OCI-LY7 (cell line): Measurements from ENCODE around the gene KBTBD8. TPM values are rescaled to one million over a fixed set of nuclear protein-coding genes. Genes with fewer than 3 reads are reported as not detected.
A peak's percentile ranks its signal among the peaks of the same experiment; 100 is the strongest.

Source experiments
- BruUV-seq: library from RNA; stranded (reverse); fragments of 400-500 nt; replicated peaks from 2 replicates; lab custom pipeline; 2021; lab: Mats Ljungman, UMichigan
- CTCF ChIA-PET: fragments of 300-600 bp; sonication (Branson Sonifier 250); formaldehyde crosslinking; loops from one replicate; lab custom pipeline; 2022; ENCODE audit warnings: antibody characterized with exemption; ENCODE audit not compliant: unreplicated experiment; lab: Charles Lee
- POLR2A ChIA-PET: fragments of 300-600 bp; sonication (Branson Sonifier 250); formaldehyde crosslinking; loops from one replicate; lab custom pipeline; 2022; ENCODE audit warnings: antibody characterized with exemption; lab: Charles Lee
- DNase-seq: peaks from one replicate; pipeline ENCODE4 v3.0.0-alpha.2; 2015; ENCODE audit warnings: low spot score
- H2AFZ ChIP-seq: fragments of 200-600 bp; sonication (generic), shearing (Covaris generic); 2 replicates; pipeline ENCODE4 v1.6.1; 2014; ENCODE audit warnings: mild to moderate bottlenecking, antibody characterized with exemption, low read length, moderate library complexity
- H3K27ac ChIP-seq: fragments of 200-600 bp; sonication (generic); 2 replicates; pipeline ENCODE4 v1.5.1; 2014; ENCODE audit warnings: mixed run types, low read depth, mild to moderate bottlenecking, moderate library complexity, low read length, inconsistent platforms; ENCODE audit not compliant: poor library complexity, severe bottlenecking
- H3K36me3 ChIP-seq: fragments of 200-600 bp; sonication (generic); 2 replicates; pipeline ENCODE4 v1.6.1; 2014; ENCODE audit warnings: mild to moderate bottlenecking, antibody characterized with exemption, low read length, moderate library complexity, mixed read lengths; ENCODE audit not compliant: insufficient read depth
- H3K4me1 ChIP-seq: fragments of 200-600 bp; sonication (generic); 2 replicates; pipeline ENCODE4 v1.5.1; 2014; ENCODE audit warnings: mild to moderate bottlenecking, low read length; ENCODE audit not compliant: insufficient read depth, poor library complexity, severe bottlenecking
- H3K4me2 ChIP-seq: fragments of 200-600 bp; sonication (generic); 2 replicates; pipeline ENCODE4 v1.6.1; 2014; ENCODE audit warnings: mild to moderate bottlenecking, low read length
- H3K4me3 ChIP-seq: fragments of 200-600 bp; sonication (generic); 2 replicates; pipeline ENCODE4 v1.5.1; 2014; ENCODE audit warnings: mild to moderate bottlenecking, low read depth, low read length; ENCODE audit not compliant: poor library complexity, severe bottlenecking
- H3K79me2 ChIP-seq: fragments of 200-600 bp; sonication (generic); 2 replicates; pipeline ENCODE4 v1.6.1; 2016; ENCODE audit warnings: low read depth, mild to moderate bottlenecking, low read length, moderate library complexity, mixed read lengths; ENCODE audit not compliant: insufficient read depth
- H3K9me2 ChIP-seq: fragments of 200-600 bp; sonication (generic); 2 replicates; pipeline ENCODE4 v1.6.1; 2016; ENCODE audit warnings: mild to moderate bottlenecking, low read length, mixed read lengths; ENCODE audit not compliant: insufficient read depth
- H3K9me3 ChIP-seq: fragments of 200-600 bp; sonication (generic); 2 replicates; pipeline ENCODE4 v1.6.1; 2014; ENCODE audit warnings: mild to moderate bottlenecking, mixed run types, low read length, mixed read lengths
- H4K20me1 ChIP-seq: fragments of 200-600 bp; sonication (generic); 2 replicates; pipeline ENCODE4 v1.6.1; 2014; ENCODE audit warnings: mild to moderate bottlenecking, antibody characterized with exemption, low read length, moderate library complexity, mixed read lengths; ENCODE audit not compliant: insufficient read depth
- EZH2phosphoT487 ChIP-seq: fragments of 200-600 bp; sonication (generic); IDR thresholded peaks from 2 replicates; pipeline ENCODE4 v1.6.1; 2018; ENCODE audit warnings: low read depth, borderline replicate concordance, mild to moderate bottlenecking, mixed run types, antibody characterized with exemption, low read length, moderate library complexity, mixed read lengths
- intact Hi-C: fragments of 100-400 bp; cut with micrococcal nuclease; formaldehyde crosslinking; loops from one replicate; pipeline ENCODE4 v1.10.0; 2022; ENCODE audit not compliant: unreplicated experiment
- total RNA-seq, 2 experiments: library from RNA; depleted of rRNA in 1 of 2; stranded (reverse); fragments of >200 nt in 1 of 2; shearing (Covaris generic) in 1 of 2; gene quantifications; 2 replicates each; pipeline ENCODE4 v1.2.3, GENCODE V29; 2014 to 2022
- TF ChIP-seq, protein P1 (sequence below): fragments of 200-600 bp; sonication (generic); conservative IDR thresholded peaks from 2 replicates; pipeline ENCODE4 v1.5.1; 2014; ENCODE audit warnings: mild to moderate bottlenecking, antibody characterized with exemption, low read length, moderate library complexity, mixed read lengths

The KBTBD8 gene
- total RNA-seq, 2 experiments from 2014 or later: 16.4 to 24.8 TPM

GRCh38 chr3:66993082-66993481 is 5.0 kb upstream of the KBTBD8 start:
- Histone ChIP-seq H3K9me3 (no peaks in the 10 kb centered on the region), H3K4me2 (no peak overlapping the region), H3K79me2 (no peaks in the 10 kb centered on the region), H2AFZ (no peak overlapping the region), H3K4me1 (peaks cover 23% of the 10 kb centered on the region), H3K9me2 (no peaks in the 10 kb centered on the region), H3K36me3 (no peaks in the 10 kb centered on the region), H3K27ac (no peak overlapping the region), H3K4me3 (no peak overlapping the region), H4K20me1 (no peaks in the 10 kb centered on the region)
- ChIA-PET POLR2A (no interaction called here), CTCF (no interaction called here)
- TF ChIP-seq EZH2phosphoT487: no peak
- TF ChIP-seq, protein P1, sequence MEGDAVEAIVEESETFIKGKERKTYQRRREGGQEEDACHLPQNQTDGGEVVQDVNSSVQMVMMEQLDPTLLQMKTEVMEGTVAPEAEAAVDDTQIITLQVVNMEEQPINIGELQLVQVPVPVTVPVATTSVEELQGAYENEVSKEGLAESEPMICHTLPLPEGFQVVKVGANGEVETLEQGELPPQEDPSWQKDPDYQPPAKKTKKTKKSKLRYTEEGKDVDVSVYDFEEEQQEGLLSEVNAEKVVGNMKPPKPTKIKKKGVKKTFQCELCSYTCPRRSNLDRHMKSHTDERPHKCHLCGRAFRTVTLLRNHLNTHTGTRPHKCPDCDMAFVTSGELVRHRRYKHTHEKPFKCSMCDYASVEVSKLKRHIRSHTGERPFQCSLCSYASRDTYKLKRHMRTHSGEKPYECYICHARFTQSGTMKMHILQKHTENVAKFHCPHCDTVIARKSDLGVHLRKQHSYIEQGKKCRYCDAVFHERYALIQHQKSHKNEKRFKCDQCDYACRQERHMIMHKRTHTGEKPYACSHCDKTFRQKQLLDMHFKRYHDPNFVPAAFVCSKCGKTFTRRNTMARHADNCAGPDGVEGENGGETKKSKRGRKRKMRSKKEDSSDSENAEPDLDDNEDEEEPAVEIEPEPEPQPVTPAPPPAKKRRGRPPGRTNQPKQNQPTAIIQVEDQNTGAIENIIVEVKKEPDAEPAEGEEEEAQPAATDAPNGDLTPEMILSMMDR: peak; percentile 47
- no TSS peak for BruUV-seq
- intact Hi-C loops: no loop called here
- DNase-seq: no peak

GRCh38 chr3:66994588-66994987 is 3.5 kb upstream of the KBTBD8 start:
- H3K4me2 ChIP-seq: no peak overlapping the region
- no peaks in the 10 kb centered on the region for H3K36me3 ChIP-seq
- intact Hi-C loops: no loop called here
- CTCF ChIA-PET: interaction anchor here (0.9 kb wide), 1 partner anchor 42 kb away, joined by 3 read pairs; no protein-coding TSS in a partner anchor
- POLR2A ChIA-PET: interaction anchor here (0.9 to 1.5 kb wide), 3 partner anchors 23 to 52 kb away, joined by 3 to 4 read pairs (median 4); no protein-coding TSS in a partner anchor
- no TSS peak for BruUV-seq
- DNase-seq: no peak
- H3K27ac ChIP-seq: no peak overlapping the region
- no peaks in the 10 kb centered on the region for H3K9me2 ChIP-seq
- peaks cover 28% of the 10 kb centered on the region for H3K4me1 ChIP-seq
- H3K79me2 ChIP-seq: peaks cover 10% of the 10 kb centered on the region
- TF ChIP-seq, protein P1: no peak
- TF ChIP-seq EZH2phosphoT487: no peak
- H3K4me3 ChIP-seq: no peak overlapping the region
- no peaks in the 10 kb centered on the region for H3K9me3 ChIP-seq
- H2AFZ ChIP-seq: no peak overlapping the region
- peaks cover 3% of the 10 kb centered on the region; the same call in 1 of the 2 replicates for H4K20me1 ChIP-seq

- no peak overlapping the region for H3K4me3 ChIP-seq
- H3K4me1 ChIP-seq: peaks cover 40% of the 10 kb centered on the region
- H3K27ac ChIP-seq: no peak overlapping the region
- H4K20me1 ChIP-seq: peaks cover 15% of the 10 kb centered on the region; the same call in 1 of the 2 replicates
- POLR2A ChIA-PET: interaction anchor here (1.8 to 4.4 kb wide), 4 partner anchors 10 to 50 kb away, joined by 8 to 68 read pairs (median 20); no protein-coding TSS in a partner anchor
- TF ChIP-seq, protein P1: no peak
- TF ChIP-seq EZH2phosphoT487: no peak
- CTCF ChIA-PET: no interaction called here
- intact Hi-C loops: no loop called here
- H3K79me2 ChIP-seq: peaks cover 31% of the 10 kb centered on the region
- H3K9me2 ChIP-seq: no peaks in the 10 kb centered on the region
- H3K9me3 ChIP-seq: no peaks in the 10 kb centered on the region
- BruUV-seq: no TSS peak
- peaks cover 7% of the 10 kb centered on the region for H3K36me3 ChIP-seq
- peak overlapping the region; percentile 78; the same call in 1 of the 2 replicates for H2AFZ ChIP-seq
- peak overlapping the region; percentile 4; the same call in 1 of the 2 replicates for H3K4me2 ChIP-seq
- DNase-seq: no peak
Measured at GRCh38 chr3:66996696-66997095, 1.4 kb upstream of the KBTBD8 start.
